ENCODE results near the gene USP35. TPM values are rescaled to one million over a fixed set of nuclear protein-coding genes. Genes with fewer than 3 reads are reported as not detected.

The USP35 gene
- total RNA-seq, 1 donor from 2014 or later = 6.8 TPM

DNA sequence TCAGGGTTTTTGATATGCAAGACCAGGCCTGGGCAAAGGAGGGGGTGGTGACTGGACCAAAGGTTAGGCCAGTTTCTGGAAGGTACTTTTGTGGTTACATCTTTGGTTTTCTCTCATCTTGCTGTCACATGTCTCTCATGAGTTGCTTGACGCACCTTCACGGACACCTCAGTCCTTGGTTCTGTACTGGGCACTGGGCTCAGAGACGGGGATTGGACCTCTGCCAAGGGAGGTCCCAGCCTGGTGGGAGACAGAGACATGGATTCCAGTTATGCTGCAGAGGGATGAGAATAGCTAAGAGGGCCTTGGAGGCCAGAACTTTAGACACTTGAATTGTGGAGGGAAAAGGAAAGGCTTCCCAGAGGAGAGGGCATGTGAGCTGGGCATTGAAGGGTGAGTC is 1.7 kb downstream of the USP35 start:
- no peaks in the 10 kb centered on the region for H3K27me3 ChIP-seq (ENCODE audit: low read depth)
- ATAC-seq = no peak
- no peaks in the 10 kb centered on the region for H3K9me3 ChIP-seq
- no peak for DNase-seq
- no peak overlapping the region for H3K27ac ChIP-seq
- intact Hi-C loops (cut with DNase I) = no loop called here
- H3K36me3 ChIP-seq = no peaks in the 10 kb centered on the region
- TF ChIP-seq, protein P1, sequence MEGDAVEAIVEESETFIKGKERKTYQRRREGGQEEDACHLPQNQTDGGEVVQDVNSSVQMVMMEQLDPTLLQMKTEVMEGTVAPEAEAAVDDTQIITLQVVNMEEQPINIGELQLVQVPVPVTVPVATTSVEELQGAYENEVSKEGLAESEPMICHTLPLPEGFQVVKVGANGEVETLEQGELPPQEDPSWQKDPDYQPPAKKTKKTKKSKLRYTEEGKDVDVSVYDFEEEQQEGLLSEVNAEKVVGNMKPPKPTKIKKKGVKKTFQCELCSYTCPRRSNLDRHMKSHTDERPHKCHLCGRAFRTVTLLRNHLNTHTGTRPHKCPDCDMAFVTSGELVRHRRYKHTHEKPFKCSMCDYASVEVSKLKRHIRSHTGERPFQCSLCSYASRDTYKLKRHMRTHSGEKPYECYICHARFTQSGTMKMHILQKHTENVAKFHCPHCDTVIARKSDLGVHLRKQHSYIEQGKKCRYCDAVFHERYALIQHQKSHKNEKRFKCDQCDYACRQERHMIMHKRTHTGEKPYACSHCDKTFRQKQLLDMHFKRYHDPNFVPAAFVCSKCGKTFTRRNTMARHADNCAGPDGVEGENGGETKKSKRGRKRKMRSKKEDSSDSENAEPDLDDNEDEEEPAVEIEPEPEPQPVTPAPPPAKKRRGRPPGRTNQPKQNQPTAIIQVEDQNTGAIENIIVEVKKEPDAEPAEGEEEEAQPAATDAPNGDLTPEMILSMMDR (IDR thresholded peaks at IDR 0.05) = no peak
- H3K4me3 ChIP-seq = no peak overlapping the region
- H3K4me1 ChIP-seq = peaks cover 32% of the 10 kb centered on the region

DNA sequence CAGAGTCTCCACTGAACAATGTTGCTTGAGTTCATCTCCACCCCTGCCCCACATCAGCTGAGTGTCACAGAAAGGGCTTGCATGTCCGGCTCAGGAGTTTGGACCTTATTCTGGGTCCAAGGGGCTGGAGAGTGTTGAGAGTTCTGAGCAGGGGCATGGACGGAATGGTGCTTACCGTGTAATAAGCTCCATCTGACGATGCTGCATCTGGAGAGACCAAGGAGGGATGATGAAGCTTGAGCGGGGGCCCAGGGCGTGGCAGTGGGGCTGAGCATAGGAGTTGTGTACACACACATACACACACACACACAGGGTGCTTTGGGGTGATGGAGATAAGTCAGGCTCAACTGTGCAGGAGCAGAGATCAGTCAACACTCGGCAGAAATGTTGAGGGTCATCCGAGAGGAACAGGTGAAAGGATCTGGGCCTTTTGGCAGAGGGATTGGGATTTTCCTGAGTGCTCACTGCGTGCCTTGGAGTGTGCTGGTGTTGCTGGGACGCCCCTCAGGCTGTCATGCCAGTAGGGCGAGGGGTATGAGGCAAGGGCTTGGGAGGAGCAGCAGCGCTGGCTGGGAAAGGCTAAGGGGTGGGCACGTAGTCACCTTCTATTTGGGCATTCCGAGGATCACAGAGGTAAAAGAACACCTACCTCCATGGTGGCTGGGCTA is 2.3 kb downstream of the USP35 start:
- no peak for DNase-seq

DNA sequence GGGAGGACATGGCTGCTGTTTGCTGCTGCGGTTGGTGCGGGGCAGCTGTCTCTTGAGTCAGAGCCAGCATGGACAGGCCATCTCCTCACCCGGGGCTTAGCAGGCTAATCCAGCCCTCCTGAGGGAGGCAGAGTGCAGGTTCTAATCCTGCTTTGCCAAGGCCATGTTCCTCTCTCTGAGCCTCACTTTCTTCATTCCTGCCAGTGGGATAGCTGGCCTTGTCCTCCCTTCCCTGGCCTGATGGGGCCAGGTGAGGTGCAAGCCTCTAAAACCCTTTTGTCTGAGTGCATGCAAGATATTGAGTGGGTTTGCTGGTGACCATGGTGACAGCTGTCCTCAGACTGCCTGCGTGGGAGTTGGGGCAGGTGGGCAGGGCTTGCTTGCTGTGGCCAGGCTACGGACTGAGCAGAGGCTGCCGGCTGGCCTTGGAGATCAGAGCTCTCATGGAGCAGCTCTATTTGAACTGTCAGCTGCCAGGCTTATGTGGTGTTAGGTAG is 3.6 kb downstream of the USP35 start:
- intact Hi-C loops (cut with DNase I) = no loop called here
- H3K27me3 ChIP-seq (ENCODE audit: low read depth) = no peaks in the 10 kb centered on the region
- H3K4me3 ChIP-seq = no peak overlapping the region
- no peak overlapping the region for H3K27ac ChIP-seq
- H3K9me3 ChIP-seq = no peaks in the 10 kb centered on the region
- peaks cover 17% of the 10 kb centered on the region for H3K4me1 ChIP-seq
- TF ChIP-seq, protein P1 (IDR thresholded peaks at IDR 0.05) = no peak
- DNase-seq (no peak), ATAC-seq (no peak)
- no peaks in the 10 kb centered on the region for H3K36me3 ChIP-seq

More for the DNA sequence above, 2.3 kb downstream of the USP35 start:
- Histone ChIP-seq H3K4me3 (no peak overlapping the region), H3K27me3 (ENCODE audit: low read depth) (no peaks in the 10 kb centered on the region), H3K27ac (no peak overlapping the region), H3K36me3 (no peaks in the 10 kb centered on the region), H3K4me1 (peaks cover 29% of the 10 kb centered on the region), H3K9me3 (no peaks in the 10 kb centered on the region)
- intact Hi-C loops (cut with DNase I) = no loop called here
- no peak for ATAC-seq
- TF ChIP-seq, protein P1 (IDR thresholded peaks at IDR 0.05) = no peak

DNA sequence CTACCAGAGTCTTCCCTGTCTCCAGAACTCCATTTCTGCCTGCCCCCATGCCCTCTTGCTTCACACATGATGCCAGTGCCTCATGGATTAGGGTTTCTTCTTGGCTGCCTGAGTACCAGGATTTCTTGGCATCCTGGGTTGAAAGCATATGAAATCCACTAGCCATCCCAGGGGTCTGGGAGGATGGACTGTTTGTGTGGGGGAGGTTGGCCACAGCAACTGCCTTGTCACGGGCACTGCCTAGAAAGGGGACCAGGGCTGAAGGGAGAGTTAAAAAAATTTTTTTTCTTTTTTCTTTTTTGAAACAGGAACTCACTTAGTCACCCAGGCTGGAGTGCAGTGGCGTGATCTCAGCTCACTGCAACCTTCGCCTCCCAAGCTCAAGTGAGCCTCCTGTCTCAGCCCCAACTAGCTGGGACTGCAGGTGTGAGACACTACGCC is 4.2 kb downstream of the USP35 start:
- TF ChIP-seq, protein P1 (IDR thresholded peaks at IDR 0.05) = no peak
- no peak for DNase-seq
- Histone ChIP-seq H3K27me3 (ENCODE audit: low read depth) (no peaks in the 10 kb centered on the region), H3K4me1 (peaks cover 13% of the 10 kb centered on the region), H3K9me3 (no peaks in the 10 kb centered on the region), H3K36me3 (peaks cover 6% of the 10 kb centered on the region), H3K27ac (no peak overlapping the region), H3K4me3 (no peak overlapping the region)
- intact Hi-C loops (cut with DNase I) = no loop called here
- no peak for ATAC-seq

DNA sequence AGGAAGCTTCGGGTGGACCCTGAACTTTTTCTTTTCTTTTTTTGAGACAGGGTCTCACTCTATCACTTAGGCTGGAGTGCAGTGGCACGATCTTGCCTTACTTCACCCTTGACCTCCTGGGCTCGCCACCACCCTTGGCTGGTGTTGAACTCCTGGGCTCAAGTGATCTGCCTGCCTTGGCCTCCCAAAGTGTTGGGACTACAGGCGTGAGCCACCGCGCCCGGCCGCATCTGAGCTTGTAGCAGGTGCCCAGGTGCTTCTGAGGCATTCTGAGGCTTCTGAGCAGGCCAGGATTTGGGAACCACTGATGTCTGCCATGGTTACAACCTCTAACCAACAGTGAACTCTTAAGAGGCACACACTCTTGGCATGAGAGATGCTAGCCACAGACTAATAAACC is 5.1 kb downstream of the USP35 start:
- Histone ChIP-seq H3K36me3 (peaks cover 15% of the 10 kb centered on the region), H3K4me1 (peaks cover 13% of the 10 kb centered on the region), H3K27me3 (ENCODE audit: low read depth) (no peaks in the 10 kb centered on the region), H3K27ac (no peak overlapping the region), H3K4me3 (no peak overlapping the region), H3K9me3 (no peaks in the 10 kb centered on the region)
- ATAC-seq = no peak
- TF ChIP-seq, protein P1 (IDR thresholded peaks at IDR 0.05) = no peak
- intact Hi-C loops (cut with DNase I) = no loop called here
- DNase-seq = no peak

Data from lower lobe of right lung (tissue), 2 donors.